ENCODE measurements around the gene CNKSR1.
"Not testable (repeated sequence)": the region's sequence is repeated elsewhere in the genome, so short reads cannot be mapped to it uniquely, and the experiment has no call there.

The CNKSR1 gene

GRCh38 chr1:26225033-26225831 is 47.9 kb downstream of the CNKSR1 start:
- peak; percentile 55 for DNase-seq (ENCODE audit: low spot score)

GRCh38 chr1:26230682-26231081 is 53.4 kb downstream of the CNKSR1 start:
- not testable (repeated sequence) for DNase-seq (ENCODE audit: low spot score)

GRCh38 chr1:26233903-26234643 is 56.8 kb downstream of the CNKSR1 start, which contains the start of gene CEP85:
TSS of gene CEP85 (plus strand) at chr1:26234200. CDS start at chr1:26239784, 5,584 bp downstream.
- DNase-seq (ENCODE audit: low spot score) = peak; percentile 98

- DNase-seq (ENCODE audit: low spot score) = peak; percentile 32
These were observed 57.5 kb downstream of the CNKSR1 start for GRCh38 chr1:26234644-26235370.

GRCh38 chr1:26237230-26237966 is 60.1 kb downstream of the CNKSR1 start:
- DNase-seq (ENCODE audit: low spot score) = no peak
